Activated CD8-positive, alpha-beta T cell treated with anti-CD3 and anti-CD28 coated beads for 36 hours (primary cell): ENCODE results near the gene MCF2L. TPM values are rescaled to one million over a fixed set of nuclear protein-coding genes. Genes with fewer than 3 reads are reported as not detected.

Source experiments
- ATAC-seq: fragments of 200-7000 bp; cut with Tn5 transposase; one replicate; pipeline ENCODE4 v1.10.0; 2021; ENCODE audit warnings: mild to moderate bottlenecking, moderate library complexity
- CTCF ChIA-PET: fragments of 350-600 bp; sonication (Branson Sonifier 250); formaldehyde crosslinking; loops from one replicate; lab custom pipeline; 2021; ENCODE audit warnings: antibody characterized with exemption; lab: Charles Lee
- POLR2A ChIA-PET: fragments of 350-600 bp; sonication (Branson Sonifier 250); formaldehyde crosslinking; loops from one replicate; lab custom pipeline; 2021; ENCODE audit warnings: antibody characterized with exemption; lab: Charles Lee
- DNase-seq: peaks from one replicate; pipeline ENCODE4 v3.0.0-alpha.2; 2020
- H3K27ac Mint-ChIP-seq: one replicate; pipeline ENCODE4 v1.8.0; 2021; ENCODE audit warnings: mild to moderate bottlenecking, mixed read lengths
- H3K27me3 Mint-ChIP-seq: one replicate; pipeline ENCODE4 v1.8.0; 2021; ENCODE audit warnings: mixed read lengths
- H3K36me3 Mint-ChIP-seq: one replicate; pipeline ENCODE4 v1.8.0; 2021; ENCODE audit warnings: low read depth, mixed read lengths
- H3K4me1 Mint-ChIP-seq: one replicate; pipeline ENCODE4 v1.8.0; 2021; ENCODE audit warnings: low read depth, mixed read lengths
- H3K4me3 Mint-ChIP-seq: one replicate; pipeline ENCODE4 v1.8.0; 2021; ENCODE audit warnings: mild to moderate bottlenecking, moderate library complexity, mixed read lengths
- H3K9me3 Mint-ChIP-seq: one replicate; pipeline ENCODE4 v1.8.0; 2021; ENCODE audit warnings: mixed read lengths
- intact Hi-C: fragments of 100-400 bp; cut with micrococcal nuclease; formaldehyde crosslinking; loops from one replicate; pipeline ENCODE4 v1.10.0; 2022
- total RNA-seq, 2 experiments: library from RNA; stranded (reverse); gene quantifications; one replicate each; pipeline ENCODE4 v1.2.3, GENCODE V29; 2021
- TF ChIP-seq, protein P1 (sequence below): fragments of 200-600 bp; IDR thresholded peaks from one replicate; pipeline ENCODE4 v1.8.0; 2022; ENCODE audit warnings: antibody characterized with exemption, mild to moderate bottlenecking

Gene MCF2L
- total RNA-seq, 2 experiments from 2014 or later, result 7.6 to 8.9 TPM

DNA sequence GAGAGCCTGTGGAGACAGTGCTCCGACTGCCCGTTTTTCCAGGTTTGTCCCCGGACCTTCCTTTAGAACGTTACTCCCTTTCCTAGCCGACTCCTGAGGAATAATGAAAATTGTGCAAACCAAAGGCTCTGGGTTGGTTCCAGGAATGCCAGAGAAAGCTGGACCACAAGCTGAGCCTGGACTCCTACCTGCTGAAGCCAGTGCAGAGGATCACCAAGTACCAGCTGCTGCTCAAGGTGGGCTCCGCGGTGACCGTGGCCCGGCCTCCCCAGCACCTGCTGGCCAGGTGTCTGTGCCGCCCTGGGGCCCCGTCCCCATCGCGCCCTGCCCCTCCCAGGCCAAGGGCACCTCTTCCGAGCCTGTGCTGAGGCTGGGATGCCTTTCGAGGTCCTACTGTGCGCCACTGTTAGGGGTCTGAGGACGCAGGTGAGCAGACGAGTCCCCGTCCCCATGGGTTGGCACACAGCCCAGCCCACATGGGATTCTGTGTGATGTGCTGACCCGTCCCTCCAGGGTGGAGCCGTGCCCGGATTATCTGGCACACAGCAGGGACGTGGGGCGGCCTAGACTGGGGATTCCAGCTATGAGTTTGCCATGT is 116.0 kb downstream of the MCF2L start:
- DNase-seq, result no peak
- Mint-ChIP-seq H3K4me3 (no peak overlapping the region), H3K9me3 (no peaks in the 10 kb centered on the region), H3K27ac (no peak overlapping the region), H3K4me1 (no peaks in the 10 kb centered on the region), H3K36me3 (no peaks in the 10 kb centered on the region), H3K27me3 (no peaks in the 10 kb centered on the region)
- TF ChIP-seq, protein P1, sequence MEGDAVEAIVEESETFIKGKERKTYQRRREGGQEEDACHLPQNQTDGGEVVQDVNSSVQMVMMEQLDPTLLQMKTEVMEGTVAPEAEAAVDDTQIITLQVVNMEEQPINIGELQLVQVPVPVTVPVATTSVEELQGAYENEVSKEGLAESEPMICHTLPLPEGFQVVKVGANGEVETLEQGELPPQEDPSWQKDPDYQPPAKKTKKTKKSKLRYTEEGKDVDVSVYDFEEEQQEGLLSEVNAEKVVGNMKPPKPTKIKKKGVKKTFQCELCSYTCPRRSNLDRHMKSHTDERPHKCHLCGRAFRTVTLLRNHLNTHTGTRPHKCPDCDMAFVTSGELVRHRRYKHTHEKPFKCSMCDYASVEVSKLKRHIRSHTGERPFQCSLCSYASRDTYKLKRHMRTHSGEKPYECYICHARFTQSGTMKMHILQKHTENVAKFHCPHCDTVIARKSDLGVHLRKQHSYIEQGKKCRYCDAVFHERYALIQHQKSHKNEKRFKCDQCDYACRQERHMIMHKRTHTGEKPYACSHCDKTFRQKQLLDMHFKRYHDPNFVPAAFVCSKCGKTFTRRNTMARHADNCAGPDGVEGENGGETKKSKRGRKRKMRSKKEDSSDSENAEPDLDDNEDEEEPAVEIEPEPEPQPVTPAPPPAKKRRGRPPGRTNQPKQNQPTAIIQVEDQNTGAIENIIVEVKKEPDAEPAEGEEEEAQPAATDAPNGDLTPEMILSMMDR, result no peak
- ATAC-seq, result no peak
- intact Hi-C loops, result no loop called here
- ChIA-PET POLR2A (no interaction called here), CTCF (no interaction called here)

- Mint-ChIP-seq H3K27me3 (no peaks in the 10 kb centered on the region), H3K9me3 (no peaks in the 10 kb centered on the region), H3K36me3 (no peaks in the 10 kb centered on the region), H3K4me1 (no peaks in the 10 kb centered on the region), H3K27ac (no peak overlapping the region), H3K4me3 (no peak overlapping the region)
- no peak for ATAC-seq
- DNase-seq, result no peak
- ChIA-PET CTCF (interaction anchor here (1.1 kb wide), 1 partner anchor 8 kb away, joined by 3 read pairs; no protein-coding TSS in a partner anchor), POLR2A (no interaction called here)
- intact Hi-C loops, result no loop called here
- TF ChIP-seq, protein P1, result no peak
Measured at GRCh38 chr13:113086031-113086750, 117.2 kb downstream of the MCF2L start.

DNA sequence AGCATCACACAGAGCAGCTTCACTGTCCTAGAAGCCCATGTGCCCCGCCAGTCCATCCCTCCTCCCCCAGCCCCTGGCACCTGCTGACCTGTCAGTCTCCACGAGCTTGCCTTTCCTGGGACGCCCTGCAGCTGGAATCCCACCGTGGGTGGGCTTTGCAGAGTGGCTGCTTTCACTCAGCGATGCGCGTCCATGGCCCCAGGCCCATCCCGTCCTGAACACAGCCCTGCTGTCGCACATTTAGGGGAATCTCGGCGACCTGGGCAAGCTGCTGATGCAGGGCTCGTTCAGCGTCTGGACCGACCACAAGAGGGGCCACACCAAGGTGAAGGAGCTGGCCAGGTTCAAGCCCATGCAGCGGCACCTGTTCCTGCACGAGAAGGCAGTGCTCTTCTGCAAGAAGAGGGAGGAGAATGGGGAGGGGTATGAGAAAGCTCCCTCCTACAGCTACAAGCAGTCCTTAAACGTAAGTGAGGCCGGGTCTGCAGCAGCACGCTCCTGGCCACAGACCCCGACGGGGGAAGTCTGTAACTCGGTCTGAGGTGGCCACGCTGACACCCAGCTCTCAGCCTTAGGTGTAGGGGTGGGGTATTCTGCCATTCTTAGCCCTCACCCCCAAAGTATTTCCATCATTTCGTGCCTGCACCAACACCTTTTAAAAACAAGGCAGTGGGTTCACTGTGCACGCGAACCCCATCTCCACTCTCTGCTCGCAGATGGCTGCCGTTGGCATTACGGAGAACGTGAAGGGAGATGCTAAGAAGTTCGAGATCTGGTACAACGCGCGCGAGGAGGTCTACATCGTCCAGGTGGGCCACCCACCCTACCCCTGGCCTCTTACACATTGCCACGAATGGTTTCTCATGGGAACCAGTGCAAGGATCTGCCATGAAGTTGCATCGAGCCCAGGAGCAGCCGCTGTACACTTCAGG is 118.2 kb downstream of the MCF2L start:
- CTCF ChIA-PET, result interaction anchor here (1.1 kb wide), 1 partner anchor 9 kb away, joined by 3 read pairs; no protein-coding TSS in a partner anchor

DNA sequence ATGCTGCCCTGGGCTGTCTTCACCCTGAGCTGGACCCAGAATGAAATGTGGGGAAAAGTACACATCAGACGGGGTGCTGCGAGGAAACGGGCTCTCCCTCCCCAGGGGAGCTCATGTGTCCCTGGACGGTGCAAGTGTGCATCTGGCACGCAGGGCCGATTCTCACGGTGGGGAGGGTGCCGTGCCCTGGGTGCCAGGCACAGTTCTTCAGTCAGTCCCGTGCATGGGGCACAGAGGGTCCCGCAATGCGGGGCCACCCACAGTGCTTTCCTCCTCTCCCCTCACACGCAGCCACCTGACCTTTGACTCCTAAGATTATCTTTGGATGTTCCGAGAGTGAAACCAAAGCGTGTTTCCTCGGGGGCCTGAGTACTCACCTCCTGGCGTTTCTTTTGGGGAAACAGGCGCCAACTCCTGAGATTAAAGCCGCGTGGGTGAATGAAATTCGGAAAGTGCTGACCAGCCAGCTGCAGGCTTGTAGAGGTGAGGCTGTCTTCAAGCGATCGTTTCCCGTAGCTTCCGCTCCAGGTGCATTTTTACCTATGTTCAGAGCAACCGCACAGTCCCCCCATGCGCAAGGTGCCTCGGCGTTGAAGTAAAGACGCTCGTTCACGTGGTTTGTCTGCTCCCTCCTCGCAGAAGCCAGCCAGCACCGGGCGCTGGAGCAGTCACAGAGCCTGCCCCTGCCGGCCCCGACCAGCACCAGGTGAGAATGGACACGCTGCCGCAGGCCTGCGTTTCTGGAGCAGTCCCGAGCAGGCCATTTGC is 119.1 kb downstream of the MCF2L start:
- intact Hi-C loops, result no loop called here
- DNase-seq, result no peak
- H3K36me3 Mint-ChIP-seq, result no peaks in the 10 kb centered on the region
- H3K9me3 Mint-ChIP-seq, result no peaks in the 10 kb centered on the region
- H3K4me3 Mint-ChIP-seq, result no peak overlapping the region
- H3K27ac Mint-ChIP-seq, result no peak overlapping the region
- no peaks in the 10 kb centered on the region for H3K27me3 Mint-ChIP-seq
- H3K4me1 Mint-ChIP-seq, result no peaks in the 10 kb centered on the region
- TF ChIP-seq, protein P1, result no peak
- ATAC-seq, result no peak
- POLR2A ChIA-PET, result no interaction called here
- CTCF ChIA-PET, result interaction anchor here (1.1 kb wide), 1 partner anchor 10 kb away, joined by 3 read pairs; no protein-coding TSS in a partner anchor

More for the DNA sequence above, 118.2 kb downstream of the MCF2L start:
- POLR2A ChIA-PET, result no interaction called here
- H3K9me3 Mint-ChIP-seq, result no peaks in the 10 kb centered on the region
- no peaks in the 10 kb centered on the region for H3K27me3 Mint-ChIP-seq
- TF ChIP-seq, protein P1, result no peak
- no peak overlapping the region for H3K4me3 Mint-ChIP-seq
- intact Hi-C loops, result no loop called here
- H3K4me1 Mint-ChIP-seq, result no peaks in the 10 kb centered on the region
- no peaks in the 10 kb centered on the region for H3K36me3 Mint-ChIP-seq
- H3K27ac Mint-ChIP-seq, result no peak overlapping the region
- no peak for ATAC-seq
- no peak for DNase-seq
